22Rv1 (cell line): ENCODE data around the gene C12orf60.

Experiments
- ZFX ChIP-seq: fragments of 450-650 bp; IDR thresholded peaks from 2 replicates; pipeline ENCODE4 v1.6.1; 2017; ENCODE audit warnings: antibody characterized with exemption, borderline replicate concordance
- TF ChIP-seq, protein P1 (sequence below): fragments of 450-650 bp; IDR thresholded peaks from 2 replicates; pipeline ENCODE4 v1.5.1; 2017; ENCODE audit warnings: mild to moderate bottlenecking

- TF ChIP-seq, protein P1, sequence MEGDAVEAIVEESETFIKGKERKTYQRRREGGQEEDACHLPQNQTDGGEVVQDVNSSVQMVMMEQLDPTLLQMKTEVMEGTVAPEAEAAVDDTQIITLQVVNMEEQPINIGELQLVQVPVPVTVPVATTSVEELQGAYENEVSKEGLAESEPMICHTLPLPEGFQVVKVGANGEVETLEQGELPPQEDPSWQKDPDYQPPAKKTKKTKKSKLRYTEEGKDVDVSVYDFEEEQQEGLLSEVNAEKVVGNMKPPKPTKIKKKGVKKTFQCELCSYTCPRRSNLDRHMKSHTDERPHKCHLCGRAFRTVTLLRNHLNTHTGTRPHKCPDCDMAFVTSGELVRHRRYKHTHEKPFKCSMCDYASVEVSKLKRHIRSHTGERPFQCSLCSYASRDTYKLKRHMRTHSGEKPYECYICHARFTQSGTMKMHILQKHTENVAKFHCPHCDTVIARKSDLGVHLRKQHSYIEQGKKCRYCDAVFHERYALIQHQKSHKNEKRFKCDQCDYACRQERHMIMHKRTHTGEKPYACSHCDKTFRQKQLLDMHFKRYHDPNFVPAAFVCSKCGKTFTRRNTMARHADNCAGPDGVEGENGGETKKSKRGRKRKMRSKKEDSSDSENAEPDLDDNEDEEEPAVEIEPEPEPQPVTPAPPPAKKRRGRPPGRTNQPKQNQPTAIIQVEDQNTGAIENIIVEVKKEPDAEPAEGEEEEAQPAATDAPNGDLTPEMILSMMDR, result no peak
- no peak for TF ChIP-seq ZFX
Observed at GRCh38 chr12:14871886-14872285, 68.4 kb downstream of the C12orf60 start.
